Duodenal mucosa (tissue), 2 donors: ENCODE data around the gene SKI.
A peak's percentile ranks its signal among the peaks of the same experiment; 100 is the strongest.

ENCODE experiments used
- H3K27ac ChIP-seq: one replicate; pipeline ENCODE4 v1.7.0; 2013; ENCODE audit warnings: low read depth, low read length
- H3K27me3 ChIP-seq, 2 donors: one replicate each; pipeline ENCODE4 v1.7.0; 2013; ENCODE audit warnings: low read length in 2 of 2, control low read depth in 1 of 2; ENCODE audit not compliant: insufficient read depth in 2 of 2, control insufficient read depth in 1 of 2
- H3K36me3 ChIP-seq, 2 donors: one replicate each; pipeline ENCODE4 v1.7.0; 2013; ENCODE audit warnings: low read length in 2 of 2, control low read depth in 1 of 2; ENCODE audit not compliant: insufficient read depth in 2 of 2, control insufficient read depth in 1 of 2
- H3K4me1 ChIP-seq, 2 donors: one replicate each; pipeline ENCODE4 v1.7.0; 2013; ENCODE audit warnings: low read length in 2 of 2, control low read depth in 1 of 2; ENCODE audit not compliant: insufficient read depth in 2 of 2, control insufficient read depth in 1 of 2
- H3K4me3 ChIP-seq, 2 donors: one replicate each; pipeline ENCODE4 v1.7.0; 2013; ENCODE audit warnings: low read length in 2 of 2, low read depth in 1 of 2
- H3K9ac ChIP-seq, 2 donors: one replicate each; pipeline ENCODE4 v1.7.0; 2013; ENCODE audit warnings: low read length in 2 of 2, low read depth in 1 of 2
- H3K9me3 ChIP-seq, 2 donors: one replicate each; pipeline ENCODE4 v1.7.0; 2013; ENCODE audit warnings: low read length in 2 of 2, control low read depth in 1 of 2; ENCODE audit not compliant: control insufficient read depth in 1 of 2

The SKI gene

GRCh38 chr1:2247760-2248126 lies 19.6 kb downstream of the SKI start:
- Histone ChIP-seq H3K27me3 (no peaks in the 10 kb centered on the region), H3K4me3 (peak overlapping the region in 1 of 2 donors; percentile 19), H3K36me3 (peaks cover 0 to 8% of the 10 kb centered on the region in 2 donors), H3K9ac (peak overlapping the region in 1 of 2 donors; percentile 32), H3K4me1 (peaks cover 63% of the 10 kb centered on the region in 2 donors), H3K9me3 (no peaks in the 10 kb centered on the region), H3K27ac (no peak overlapping the region)

- Histone ChIP-seq H3K4me3 (peak overlapping the region; percentile 19 to 23), H3K36me3 (peaks cover 2 to 5% of the 10 kb centered on the region in 2 donors), H3K27me3 (no peaks in the 10 kb centered on the region), H3K9ac (peak overlapping the region; percentile 32 to 54), H3K9me3 (no peaks in the 10 kb centered on the region), H3K4me1 (peaks cover 61 to 62% of the 10 kb centered on the region in 2 donors), H3K27ac (peak overlapping the region; percentile 44)
These were observed 20.2 kb downstream of the SKI start for GRCh38 chr1:2248127-2248826.

GRCh38 chr1:2248854-2249558 lies 20.9 kb downstream of the SKI start:
- H3K4me3 ChIP-seq = peak overlapping the region; percentile 23 to 29
- peak overlapping the region; percentile 14 to 54 for H3K9ac ChIP-seq
- H3K27ac ChIP-seq = peak overlapping the region; percentile 44
- no peaks in the 10 kb centered on the region for H3K27me3 ChIP-seq
- peaks cover 4 to 9% of the 10 kb centered on the region in 2 donors for H3K36me3 ChIP-seq
- no peaks in the 10 kb centered on the region for H3K9me3 ChIP-seq
- peaks cover 56 to 62% of the 10 kb centered on the region in 2 donors for H3K4me1 ChIP-seq

GRCh38 chr1:2249559-2249906 lies 21.4 kb downstream of the SKI start:
- Histone ChIP-seq H3K9ac (peak overlapping the region in 1 of 2 donors; percentile 14), H3K27ac (no peak overlapping the region), H3K36me3 (peaks cover 4 to 12% of the 10 kb centered on the region in 2 donors), H3K27me3 (no peaks in the 10 kb centered on the region), H3K4me3 (peak overlapping the region in 1 of 2 donors; percentile 29), H3K4me1 (peaks cover 56 to 67% of the 10 kb centered on the region in 2 donors), H3K9me3 (no peaks in the 10 kb centered on the region)

- Histone ChIP-seq H3K9ac (no peak overlapping the region), H3K36me3 (peaks cover 4 to 12% of the 10 kb centered on the region in 2 donors), H3K4me3 (peak overlapping the region; percentile 23 to 44), H3K27ac (no peak overlapping the region), H3K9me3 (peaks cover 3 to 10% of the 10 kb centered on the region in 2 donors), H3K27me3 (no peaks in the 10 kb centered on the region), H3K4me1 (peaks cover 56 to 71% of the 10 kb centered on the region in 2 donors)
These were observed 22.7 kb downstream of the SKI start for GRCh38 chr1:2250721-2251281.

GRCh38 chr1:2251363-2251762 lies 23.2 kb downstream of the SKI start:
- H3K9me3 ChIP-seq = peaks cover 4 to 11% of the 10 kb centered on the region in 2 donors
- H3K36me3 ChIP-seq = peaks cover 4 to 12% of the 10 kb centered on the region in 2 donors
- no peaks in the 10 kb centered on the region for H3K27me3 ChIP-seq
- no peak overlapping the region for H3K9ac ChIP-seq
- H3K4me3 ChIP-seq = no peak overlapping the region
- peaks cover 52 to 70% of the 10 kb centered on the region in 2 donors for H3K4me1 ChIP-seq
- no peak overlapping the region for H3K27ac ChIP-seq

GRCh38 chr1:2251786-2252185 lies 23.7 kb downstream of the SKI start:
- peaks cover 4 to 12% of the 10 kb centered on the region in 2 donors for H3K36me3 ChIP-seq
- H3K27me3 ChIP-seq = no peaks in the 10 kb centered on the region
- H3K9me3 ChIP-seq = peaks cover 4 to 11% of the 10 kb centered on the region in 2 donors
- H3K9ac ChIP-seq = no peak overlapping the region
- no peak overlapping the region for H3K4me3 ChIP-seq
- peaks cover 49 to 74% of the 10 kb centered on the region in 2 donors for H3K4me1 ChIP-seq
- H3K27ac ChIP-seq = no peak overlapping the region

GRCh38 chr1:2252423-2252822 lies 24.3 kb downstream of the SKI start:
- H3K36me3 ChIP-seq = peaks cover 4 to 12% of the 10 kb centered on the region in 2 donors
- no peaks in the 10 kb centered on the region for H3K27me3 ChIP-seq
- no peak overlapping the region for H3K9ac ChIP-seq
- no peak overlapping the region for H3K27ac ChIP-seq
- H3K9me3 ChIP-seq = peaks cover 4 to 11% of the 10 kb centered on the region in 2 donors
- peaks cover 46 to 71% of the 10 kb centered on the region in 2 donors for H3K4me1 ChIP-seq
- no peak overlapping the region for H3K4me3 ChIP-seq

GRCh38 chr1:2253036-2253796 lies 25.1 kb downstream of the SKI start:
- H3K27ac ChIP-seq = no peak overlapping the region
- H3K4me1 ChIP-seq = peaks cover 38 to 67% of the 10 kb centered on the region in 2 donors

More at GRCh38 chr1:2253036-2253796, 25.1 kb downstream of the SKI start:
- no peaks in the 10 kb centered on the region for H3K27me3 ChIP-seq
- peaks cover 4 to 11% of the 10 kb centered on the region in 2 donors for H3K9me3 ChIP-seq
- no peak overlapping the region for H3K9ac ChIP-seq
- no peak overlapping the region for H3K4me3 ChIP-seq
- peaks cover 4 to 12% of the 10 kb centered on the region in 2 donors for H3K36me3 ChIP-seq
